Transverse colon (tissue), 4 donors: Measurements from ENCODE around the gene PODXL.

Source experiments
- POLR2A ChIP-seq: fragments of 450-650 bp; IDR thresholded peaks from one replicate; pipeline ENCODE4 v1.6.1; 2016; ENCODE audit warnings: antibody characterized with exemption, mild to moderate bottlenecking, moderate library complexity
- POLR2AphosphoS5 ChIP-seq, 3 donors: sonication (generic); formaldehyde crosslinking; IDR thresholded peaks; one replicate each; pipeline ENCODE4 v1.6.1; 2016; ENCODE audit warnings: antibody characterized with exemption in 3 of 3
- TF ChIP-seq, protein P1 (sequence below), 5 experiments: fragments of 200-600 bp in 3 of 5; fragments of 450-650 bp in 2 of 5; sonication (generic) in 3 of 5; IDR thresholded peaks; 1 replicate in 2 of 5; 2 replicates in 3 of 5; pipeline ENCODE4 v1.5.1; 2016 to 2017; ENCODE audit warnings: antibody characterized with exemption in 5 of 5, inconsistent platforms in 3 of 5, mild to moderate bottlenecking in 2 of 5, moderate library complexity in 1 of 5

- TF ChIP-seq, protein P1, sequence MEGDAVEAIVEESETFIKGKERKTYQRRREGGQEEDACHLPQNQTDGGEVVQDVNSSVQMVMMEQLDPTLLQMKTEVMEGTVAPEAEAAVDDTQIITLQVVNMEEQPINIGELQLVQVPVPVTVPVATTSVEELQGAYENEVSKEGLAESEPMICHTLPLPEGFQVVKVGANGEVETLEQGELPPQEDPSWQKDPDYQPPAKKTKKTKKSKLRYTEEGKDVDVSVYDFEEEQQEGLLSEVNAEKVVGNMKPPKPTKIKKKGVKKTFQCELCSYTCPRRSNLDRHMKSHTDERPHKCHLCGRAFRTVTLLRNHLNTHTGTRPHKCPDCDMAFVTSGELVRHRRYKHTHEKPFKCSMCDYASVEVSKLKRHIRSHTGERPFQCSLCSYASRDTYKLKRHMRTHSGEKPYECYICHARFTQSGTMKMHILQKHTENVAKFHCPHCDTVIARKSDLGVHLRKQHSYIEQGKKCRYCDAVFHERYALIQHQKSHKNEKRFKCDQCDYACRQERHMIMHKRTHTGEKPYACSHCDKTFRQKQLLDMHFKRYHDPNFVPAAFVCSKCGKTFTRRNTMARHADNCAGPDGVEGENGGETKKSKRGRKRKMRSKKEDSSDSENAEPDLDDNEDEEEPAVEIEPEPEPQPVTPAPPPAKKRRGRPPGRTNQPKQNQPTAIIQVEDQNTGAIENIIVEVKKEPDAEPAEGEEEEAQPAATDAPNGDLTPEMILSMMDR (IDR thresholded peaks at IDR 0.05), result no peak
- TF ChIP-seq POLR2A (no peak), POLR2AphosphoS5 (IDR thresholded peaks at IDR 0.05) (no peak)
Measured at GRCh38 chr7:131455546-131455945, 100.9 kb downstream of the PODXL start.
